ENCODE data around the gene FNDC7.
"Not testable (repeated sequence)": the region's sequence is repeated elsewhere in the genome, so short reads cannot be mapped to it uniquely, and the experiment has no call there.

FNDC7 gene

GRCh38 chr1:108712606-108713150 is at the start of gene FNDC7:
Gene FNDC7 (plus strand): TSS chr1:108712908. CDS start chr1:108712934, 26 bp downstream.
- TF ChIP-seq ZNF274 (IDR thresholded peaks at IDR 0.05; ENCODE audit: low read depth, low read length): no peak
- no peak within 1 kb of the TSS for H3K4me3 ChIP-seq (ENCODE audit: low read length)

GRCh38 chr1:108663074-108663473 is 49.6 kb upstream of the FNDC7 start:
- no peak for TF ChIP-seq ZNF274 (IDR thresholded peaks at IDR 0.05; ENCODE audit: low read depth, low read length)

GRCh38 chr1:108664481-108664880 is 48.2 kb upstream of the FNDC7 start:
- no peak overlapping the region for H3K4me3 ChIP-seq (ENCODE audit: low read length)
- TF ChIP-seq ZNF274 (IDR thresholded peaks at IDR 0.05; ENCODE audit: low read depth, low read length): no peak

More at GRCh38 chr1:108663074-108663473, 49.6 kb upstream of the FNDC7 start:
- H3K4me3 ChIP-seq (ENCODE audit: low read length): no peak overlapping the region

- no peak overlapping the region for H3K4me3 ChIP-seq (ENCODE audit: low read length)
- TF ChIP-seq ZNF274 (IDR thresholded peaks at IDR 0.05; ENCODE audit: low read depth, low read length): no peak
Observed at GRCh38 chr1:108665067-108665466, 47.6 kb upstream of the FNDC7 start.

GRCh38 chr1:108665771-108666170 is 46.9 kb upstream of the FNDC7 start:
- TF ChIP-seq ZNF274 (IDR thresholded peaks at IDR 0.05; ENCODE audit: low read depth, low read length): no peak
- no peak overlapping the region for H3K4me3 ChIP-seq (ENCODE audit: low read length)

- not testable (repeated sequence) for H3K4me3 ChIP-seq (ENCODE audit: low read length)
Observed at GRCh38 chr1:108667422-108667821, 45.3 kb upstream of the FNDC7 start.

- TF ChIP-seq ZNF274 (IDR thresholded peaks at IDR 0.05; ENCODE audit: low read depth, low read length): no peak
- H3K4me3 ChIP-seq (ENCODE audit: low read length): no peak overlapping the region
Observed at GRCh38 chr1:108668777-108669176, 43.9 kb upstream of the FNDC7 start.

GRCh38 chr1:108669679-108670078 is 43.0 kb upstream of the FNDC7 start:
- TF ChIP-seq ZNF274 (IDR thresholded peaks at IDR 0.05; ENCODE audit: low read depth, low read length): no peak
- H3K4me3 ChIP-seq (ENCODE audit: low read length): no peak overlapping the region

GRCh38 chr1:108670131-108670773 is 42.5 kb upstream of the FNDC7 start:
- no peak for TF ChIP-seq ZNF274 (IDR thresholded peaks at IDR 0.05; ENCODE audit: low read depth, low read length)

GRCh38 chr1:108671143-108671542 is 41.6 kb upstream of the FNDC7 start:
- no peak for TF ChIP-seq ZNF274 (IDR thresholded peaks at IDR 0.05; ENCODE audit: low read depth, low read length)
- H3K4me3 ChIP-seq (ENCODE audit: low read length): no peak overlapping the region

More at GRCh38 chr1:108670131-108670773, 42.5 kb upstream of the FNDC7 start:
- no peak overlapping the region for H3K4me3 ChIP-seq (ENCODE audit: low read length)

GRCh38 chr1:108678706-108679105 is 34.0 kb upstream of the FNDC7 start:
- no peak for TF ChIP-seq ZNF274 (IDR thresholded peaks at IDR 0.05; ENCODE audit: low read depth, low read length)
- H3K4me3 ChIP-seq (ENCODE audit: low read length): no peak overlapping the region

GRCh38 chr1:108679586-108680213 is 33.0 kb upstream of the FNDC7 start:
- TF ChIP-seq ZNF274 (IDR thresholded peaks at IDR 0.05; ENCODE audit: low read depth, low read length): no peak
- no peak overlapping the region for H3K4me3 ChIP-seq (ENCODE audit: low read length)

- not testable (repeated sequence) for H3K4me3 ChIP-seq (ENCODE audit: low read length)
Observed at GRCh38 chr1:108681701-108682100, 31.0 kb upstream of the FNDC7 start.

GRCh38 chr1:108685529-108685928 is 27.2 kb upstream of the FNDC7 start:
- no peak overlapping the region for H3K4me3 ChIP-seq (ENCODE audit: low read length)
- no peak for TF ChIP-seq ZNF274 (IDR thresholded peaks at IDR 0.05; ENCODE audit: low read depth, low read length)

GRCh38 chr1:108686614-108687313 is 25.9 kb upstream of the FNDC7 start:
- no peak for TF ChIP-seq ZNF274 (IDR thresholded peaks at IDR 0.05; ENCODE audit: low read depth, low read length)
- H3K4me3 ChIP-seq (ENCODE audit: low read length): no peak overlapping the region

Measured in GM08714 (cell line).